ENCODE data around the gene DCC. TPM values are rescaled to one million over a fixed set of nuclear protein-coding genes. Genes with fewer than 3 reads are reported as not detected.

The DCC gene
- polyA plus RNA-seq, 2 of the 4 experiments (the other 2 are of a cell fraction), result 0.12 TPM; not detected in 1

DNA sequence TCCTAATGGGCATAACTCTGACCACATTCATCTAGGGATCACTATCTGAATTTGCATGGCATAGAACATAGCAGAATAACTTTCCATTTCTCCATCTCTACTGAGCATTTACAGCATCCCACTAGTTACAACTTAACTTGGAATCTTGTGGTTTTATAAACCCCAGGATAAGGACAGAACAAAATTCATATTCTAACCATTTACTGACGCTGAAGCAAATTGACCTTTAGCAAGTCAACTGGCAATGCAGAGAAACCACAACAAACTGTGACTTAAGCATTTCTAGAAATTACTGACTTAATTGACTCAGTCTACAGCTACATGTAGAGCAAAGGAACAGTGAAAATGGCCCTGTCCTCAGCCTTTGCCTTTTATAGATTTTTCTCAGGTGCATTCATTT lies 61.2 kb downstream of the DCC start:
- WGBS (ENCODE audit: missing lambda C conversion rate), result 95% methylated on average over 1 of the region's 1 CpG
- FAIRE-seq (no peak), ATAC-seq (no peak), DNase-seq (ENCODE audit: low read depth in 1 of 2, low spot score in 1 of 2) (no peak)
- POLR2A ChIA-PET, result no interaction called here
- CTCF ChIA-PET, result no interaction called here
- no peaks in the 10 kb centered on the region for H3K9me3 ChIP-seq
- no peak overlapping the region for H3K4me2 ChIP-seq
- H3K4me1 ChIP-seq, result no peaks in the 10 kb centered on the region
- no peak overlapping the region for H3K27ac ChIP-seq
- H3K4me3 ChIP-seq, result no peak overlapping the region
- TF ChIP-seq TFCP2L1 (CRISPR knock-in tag; IDR thresholded peaks at IDR 0.05) (no peak), JUNB (IDR thresholded peaks at IDR 0.05) (no peak), RAD21 (conservative IDR thresholded peaks at IDR 0.05 in 1 of 2, IDR thresholded peaks at IDR 0.05 in 1 of 2) (no peak), HDAC2 (IDR thresholded peaks at IDR 0.05) (no peak), CHD2 (IDR thresholded peaks at IDR 0.05; ENCODE audit: low read length, partially characterized antibody) (no peak), ZC3H11A (IDR thresholded peaks at IDR 0.05) (no peak), POLR2A (IDR thresholded peaks at IDR 0.05; ENCODE audit: low read length) (no peak), RFX5 (IDR thresholded peaks at IDR 0.05) (no peak), PHF8 (IDR thresholded peaks at IDR 0.05; ENCODE audit: borderline replicate concordance, low read depth) (no peak), HEYL (CRISPR knock-in tag; IDR thresholded peaks at IDR 0.05) (no peak)
- TF ChIP-seq, protein P1, sequence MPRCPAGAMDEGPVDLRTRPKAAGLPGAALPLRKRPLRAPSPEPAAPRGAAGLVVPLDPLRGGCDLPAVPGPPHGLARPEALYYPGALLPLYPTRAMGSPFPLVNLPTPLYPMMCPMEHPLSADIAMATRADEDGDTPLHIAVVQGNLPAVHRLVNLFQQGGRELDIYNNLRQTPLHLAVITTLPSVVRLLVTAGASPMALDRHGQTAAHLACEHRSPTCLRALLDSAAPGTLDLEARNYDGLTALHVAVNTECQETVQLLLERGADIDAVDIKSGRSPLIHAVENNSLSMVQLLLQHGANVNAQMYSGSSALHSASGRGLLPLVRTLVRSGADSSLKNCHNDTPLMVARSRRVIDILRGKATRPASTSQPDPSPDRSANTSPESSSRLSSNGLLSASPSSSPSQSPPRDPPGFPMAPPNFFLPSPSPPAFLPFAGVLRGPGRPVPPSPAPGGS (IDR thresholded peaks at IDR 0.05), result no peak
- TF ChIP-seq, protein P2, sequence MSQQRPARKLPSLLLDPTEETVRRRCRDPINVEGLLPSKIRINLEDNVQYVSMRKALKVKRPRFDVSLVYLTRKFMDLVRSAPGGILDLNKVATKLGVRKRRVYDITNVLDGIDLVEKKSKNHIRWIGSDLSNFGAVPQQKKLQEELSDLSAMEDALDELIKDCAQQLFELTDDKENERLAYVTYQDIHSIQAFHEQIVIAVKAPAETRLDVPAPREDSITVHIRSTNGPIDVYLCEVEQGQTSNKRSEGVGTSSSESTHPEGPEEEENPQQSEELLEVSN (IDR thresholded peaks at IDR 0.05; ENCODE audit: borderline replicate concordance, low read depth), result no peak

DNA sequence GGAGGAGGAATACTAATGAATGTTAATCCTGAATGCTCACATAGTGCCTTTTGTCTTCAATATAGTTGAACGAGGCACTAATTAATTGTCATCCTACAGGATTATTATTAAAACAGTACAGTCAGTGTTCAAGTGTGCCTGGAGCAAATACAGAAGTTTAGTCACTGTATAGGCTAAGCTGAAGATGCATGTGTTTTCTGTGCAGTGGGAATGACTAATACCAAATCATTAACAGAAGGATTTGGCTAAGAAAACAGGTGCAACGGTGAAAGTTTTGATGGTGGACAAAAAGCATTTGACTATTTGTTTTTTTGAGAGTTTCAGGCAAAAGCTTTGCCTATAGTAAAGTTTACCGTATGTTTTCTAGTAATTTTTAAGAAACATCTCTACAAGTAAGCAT lies 62.8 kb downstream of the DCC start:
- H3K4me3 ChIP-seq, result no peak overlapping the region
- CTCF ChIA-PET, result no interaction called here
- TF ChIP-seq MAFK (IDR thresholded peaks at IDR 0.05; ENCODE audit: partially characterized antibody) (no peak), KDM1A (IDR thresholded peaks at IDR 0.05; ENCODE audit: low read depth) (no peak), NPAS2 (CRISPR knock-in tag; IDR thresholded peaks at IDR 0.05; ENCODE audit: borderline replicate concordance) (no peak), NR3C1 (IDR thresholded peaks at IDR 0.05) (no peak), TP53 (CRISPR knock-in tag; IDR thresholded peaks at IDR 0.05) (no peak), HOXA7 (CRISPR knock-in tag; IDR thresholded peaks at IDR 0.05) (no peak), KDM5A (IDR thresholded peaks at IDR 0.05) (no peak), RCOR1 (IDR thresholded peaks at IDR 0.05; ENCODE audit: low read depth, low read length) (no peak), TFCP2L1 (CRISPR knock-in tag; IDR thresholded peaks at IDR 0.05) (no peak), HDAC2 (IDR thresholded peaks at IDR 0.05) (no peak)
- TF ChIP-seq, protein P3, sequence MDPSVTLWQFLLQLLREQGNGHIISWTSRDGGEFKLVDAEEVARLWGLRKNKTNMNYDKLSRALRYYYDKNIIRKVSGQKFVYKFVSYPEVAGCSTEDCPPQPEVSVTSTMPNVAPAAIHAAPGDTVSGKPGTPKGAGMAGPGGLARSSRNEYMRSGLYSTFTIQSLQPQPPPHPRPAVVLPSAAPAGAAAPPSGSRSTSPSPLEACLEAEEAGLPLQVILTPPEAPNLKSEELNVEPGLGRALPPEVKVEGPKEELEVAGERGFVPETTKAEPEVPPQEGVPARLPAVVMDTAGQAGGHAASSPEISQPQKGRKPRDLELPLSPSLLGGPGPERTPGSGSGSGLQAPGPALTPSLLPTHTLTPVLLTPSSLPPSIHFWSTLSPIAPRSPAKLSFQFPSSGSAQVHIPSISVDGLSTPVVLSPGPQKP (IDR thresholded peaks at IDR 0.05; ENCODE audit: low read depth, low read length), result no peak
- TF ChIP-seq, protein P4, sequence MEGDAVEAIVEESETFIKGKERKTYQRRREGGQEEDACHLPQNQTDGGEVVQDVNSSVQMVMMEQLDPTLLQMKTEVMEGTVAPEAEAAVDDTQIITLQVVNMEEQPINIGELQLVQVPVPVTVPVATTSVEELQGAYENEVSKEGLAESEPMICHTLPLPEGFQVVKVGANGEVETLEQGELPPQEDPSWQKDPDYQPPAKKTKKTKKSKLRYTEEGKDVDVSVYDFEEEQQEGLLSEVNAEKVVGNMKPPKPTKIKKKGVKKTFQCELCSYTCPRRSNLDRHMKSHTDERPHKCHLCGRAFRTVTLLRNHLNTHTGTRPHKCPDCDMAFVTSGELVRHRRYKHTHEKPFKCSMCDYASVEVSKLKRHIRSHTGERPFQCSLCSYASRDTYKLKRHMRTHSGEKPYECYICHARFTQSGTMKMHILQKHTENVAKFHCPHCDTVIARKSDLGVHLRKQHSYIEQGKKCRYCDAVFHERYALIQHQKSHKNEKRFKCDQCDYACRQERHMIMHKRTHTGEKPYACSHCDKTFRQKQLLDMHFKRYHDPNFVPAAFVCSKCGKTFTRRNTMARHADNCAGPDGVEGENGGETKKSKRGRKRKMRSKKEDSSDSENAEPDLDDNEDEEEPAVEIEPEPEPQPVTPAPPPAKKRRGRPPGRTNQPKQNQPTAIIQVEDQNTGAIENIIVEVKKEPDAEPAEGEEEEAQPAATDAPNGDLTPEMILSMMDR (IDR thresholded peaks at IDR 0.05), result no peak
- ATAC-seq (no peak), DNase-seq (ENCODE audit: low read depth in 1 of 2, low spot score in 1 of 2) (no peak), FAIRE-seq (no peak)
- no peak overlapping the region for H3K27ac ChIP-seq
- POLR2A ChIA-PET, result no interaction called here
- no peak overlapping the region for H3K4me2 ChIP-seq
- no peaks in the 10 kb centered on the region for H3K9me3 ChIP-seq
- H3K4me1 ChIP-seq, result no peaks in the 10 kb centered on the region
- 33% methylated on average over 3 of the region's 3 CpGs for WGBS (ENCODE audit: missing lambda C conversion rate)

All from A549 (cell line).